8988T (cell line): ENCODE data around the gene SLC44A5.
"Not testable (repeated sequence)": the region's sequence is repeated elsewhere in the genome, so short reads cannot be mapped to it uniquely, and the experiment has no call there.

Source experiments
- DNase-seq: peaks from one replicate; pipeline ENCODE4 v3.0.0; 2011

SLC44A5 gene

GRCh38 chr1:75519651-75520427 is 91.1 kb downstream of the SLC44A5 start:
- DNase-seq, result no peak

GRCh38 chr1:75518686-75519085 is 92.2 kb downstream of the SLC44A5 start:
- DNase-seq, result no peak

- DNase-seq, result no peak
These were observed 96.6 kb downstream of the SLC44A5 start for GRCh38 chr1:75514270-75514669.

- DNase-seq, result no peak
These were observed 103.9 kb downstream of the SLC44A5 start for GRCh38 chr1:75506976-75507375.

GRCh38 chr1:75503221-75503974 is 107.5 kb downstream of the SLC44A5 start:
- no peak for DNase-seq

GRCh38 chr1:75502776-75503175 is 108.1 kb downstream of the SLC44A5 start:
- no peak for DNase-seq

GRCh38 chr1:75501577-75502295 is 109.2 kb downstream of the SLC44A5 start:
- no peak for DNase-seq

- DNase-seq, result no peak
These were observed 118.9 kb downstream of the SLC44A5 start for GRCh38 chr1:75492011-75492410.

GRCh38 chr1:75487399-75487798 is 123.5 kb downstream of the SLC44A5 start:
- DNase-seq, result no peak

GRCh38 chr1:75484789-75485188 is 126.1 kb downstream of the SLC44A5 start:
- DNase-seq, result no peak

GRCh38 chr1:75482951-75483350 is 128.0 kb downstream of the SLC44A5 start:
- no peak for DNase-seq

GRCh38 chr1:75476486-75476885 is 134.4 kb downstream of the SLC44A5 start:
- not testable (repeated sequence) for DNase-seq

- no peak for DNase-seq
These were observed 135.2 kb downstream of the SLC44A5 start for GRCh38 chr1:75475696-75476095.

GRCh38 chr1:75472971-75473603 is 137.8 kb downstream of the SLC44A5 start:
- DNase-seq, result no peak

- no peak for DNase-seq
These were observed 138.6 kb downstream of the SLC44A5 start for GRCh38 chr1:75472089-75472970.

- no peak for DNase-seq
These were observed 139.7 kb downstream of the SLC44A5 start for GRCh38 chr1:75471252-75471651.

GRCh38 chr1:75470448-75470847 is 140.5 kb downstream of the SLC44A5 start:
- no peak for DNase-seq

GRCh38 chr1:75469586-75470173 is 141.2 kb downstream of the SLC44A5 start:
- DNase-seq, result no peak

GRCh38 chr1:75461808-75462325 is 149.0 kb downstream of the SLC44A5 start:
- DNase-seq, result no peak

- no peak for DNase-seq
These were observed 160.9 kb downstream of the SLC44A5 start for GRCh38 chr1:75449998-75450397.

GRCh38 chr1:75444220-75444619 is 166.7 kb downstream of the SLC44A5 start:
- DNase-seq, result no peak
